GM10248 (cell line): ENCODE measurements around the gene SSBP3.

Source experiments
- CTCF ChIA-PET: fragments of 300-600 bp; sonication (Branson Sonifier 250); formaldehyde crosslinking; extraction: SDS; loops from one replicate; lab custom pipeline; 2021; ENCODE audit warnings: antibody characterized with exemption; lab: Yijun Ruan, JAX
- POLR2A ChIA-PET: fragments of 350-650 bp; sonication (Branson Sonifier 250); formaldehyde crosslinking; extraction: SDS; loops from one replicate; lab custom pipeline; 2020; ENCODE audit warnings: antibody characterized with exemption; lab: Yijun Ruan, JAX
- DNase-seq: peaks from one replicate; pipeline ENCODE4 v3.0.0; 2012; ENCODE audit errors: extremely low spot score
- TF ChIP-seq, protein P1 (sequence below): IDR thresholded peaks from 2 replicates; pipeline ENCODE4 v1.5.1; 2012; ENCODE audit warnings: mild to moderate bottlenecking, low read depth; ENCODE audit errors: extremely low read depth, missing control alignments, control extremely low read depth

Gene SSBP3

DNA sequence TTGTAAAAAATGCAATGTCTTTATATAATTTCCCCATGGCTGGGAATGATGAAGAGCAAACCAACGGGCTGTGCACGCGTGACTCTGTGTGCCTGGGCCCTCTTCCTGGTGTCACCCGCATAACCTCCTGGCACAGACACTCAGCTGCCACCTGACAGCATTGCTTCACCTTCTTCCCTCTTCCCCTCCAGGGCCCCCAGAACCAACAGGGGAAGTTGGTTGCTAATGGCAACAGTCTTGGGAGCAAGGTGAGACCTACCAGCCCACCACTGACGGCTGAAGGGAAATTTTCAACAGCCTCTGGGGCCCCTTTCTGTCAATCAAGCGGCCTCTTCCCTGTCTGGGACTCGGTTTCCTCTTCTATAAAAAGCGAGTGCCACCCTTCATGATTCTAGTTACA is 33.2 kb downstream of the SSBP3 start:
- CTCF ChIA-PET = no interaction called here
- POLR2A ChIA-PET = no interaction called here
- TF ChIP-seq, protein P1, sequence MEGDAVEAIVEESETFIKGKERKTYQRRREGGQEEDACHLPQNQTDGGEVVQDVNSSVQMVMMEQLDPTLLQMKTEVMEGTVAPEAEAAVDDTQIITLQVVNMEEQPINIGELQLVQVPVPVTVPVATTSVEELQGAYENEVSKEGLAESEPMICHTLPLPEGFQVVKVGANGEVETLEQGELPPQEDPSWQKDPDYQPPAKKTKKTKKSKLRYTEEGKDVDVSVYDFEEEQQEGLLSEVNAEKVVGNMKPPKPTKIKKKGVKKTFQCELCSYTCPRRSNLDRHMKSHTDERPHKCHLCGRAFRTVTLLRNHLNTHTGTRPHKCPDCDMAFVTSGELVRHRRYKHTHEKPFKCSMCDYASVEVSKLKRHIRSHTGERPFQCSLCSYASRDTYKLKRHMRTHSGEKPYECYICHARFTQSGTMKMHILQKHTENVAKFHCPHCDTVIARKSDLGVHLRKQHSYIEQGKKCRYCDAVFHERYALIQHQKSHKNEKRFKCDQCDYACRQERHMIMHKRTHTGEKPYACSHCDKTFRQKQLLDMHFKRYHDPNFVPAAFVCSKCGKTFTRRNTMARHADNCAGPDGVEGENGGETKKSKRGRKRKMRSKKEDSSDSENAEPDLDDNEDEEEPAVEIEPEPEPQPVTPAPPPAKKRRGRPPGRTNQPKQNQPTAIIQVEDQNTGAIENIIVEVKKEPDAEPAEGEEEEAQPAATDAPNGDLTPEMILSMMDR = no peak
- DNase-seq = peak; percentile 46

DNA sequence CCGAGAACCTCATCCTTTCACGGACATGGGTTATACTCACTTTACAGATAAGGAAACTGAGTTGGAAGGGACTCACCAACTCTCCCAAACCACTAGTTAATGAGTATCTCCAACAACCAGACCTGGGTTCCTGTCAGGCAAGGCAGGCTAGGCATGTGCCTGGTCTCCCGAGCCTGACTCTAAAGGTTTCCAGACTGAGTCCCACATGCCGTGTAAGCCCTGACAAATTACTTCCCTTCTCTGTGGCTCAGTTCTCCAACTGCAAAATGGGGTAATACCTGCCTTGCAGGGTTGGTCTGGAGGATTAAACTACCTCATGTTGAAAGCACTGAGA is 34.3 kb downstream of the SSBP3 start:
- peak; percentile 24 for DNase-seq
- ChIA-PET POLR2A (no interaction called here), CTCF (interaction anchor here (0.9 kb wide), 1 partner anchor 32 kb away, joined by 3 read pairs; no protein-coding TSS in a partner anchor)
- TF ChIP-seq, protein P1 = no peak

DNA sequence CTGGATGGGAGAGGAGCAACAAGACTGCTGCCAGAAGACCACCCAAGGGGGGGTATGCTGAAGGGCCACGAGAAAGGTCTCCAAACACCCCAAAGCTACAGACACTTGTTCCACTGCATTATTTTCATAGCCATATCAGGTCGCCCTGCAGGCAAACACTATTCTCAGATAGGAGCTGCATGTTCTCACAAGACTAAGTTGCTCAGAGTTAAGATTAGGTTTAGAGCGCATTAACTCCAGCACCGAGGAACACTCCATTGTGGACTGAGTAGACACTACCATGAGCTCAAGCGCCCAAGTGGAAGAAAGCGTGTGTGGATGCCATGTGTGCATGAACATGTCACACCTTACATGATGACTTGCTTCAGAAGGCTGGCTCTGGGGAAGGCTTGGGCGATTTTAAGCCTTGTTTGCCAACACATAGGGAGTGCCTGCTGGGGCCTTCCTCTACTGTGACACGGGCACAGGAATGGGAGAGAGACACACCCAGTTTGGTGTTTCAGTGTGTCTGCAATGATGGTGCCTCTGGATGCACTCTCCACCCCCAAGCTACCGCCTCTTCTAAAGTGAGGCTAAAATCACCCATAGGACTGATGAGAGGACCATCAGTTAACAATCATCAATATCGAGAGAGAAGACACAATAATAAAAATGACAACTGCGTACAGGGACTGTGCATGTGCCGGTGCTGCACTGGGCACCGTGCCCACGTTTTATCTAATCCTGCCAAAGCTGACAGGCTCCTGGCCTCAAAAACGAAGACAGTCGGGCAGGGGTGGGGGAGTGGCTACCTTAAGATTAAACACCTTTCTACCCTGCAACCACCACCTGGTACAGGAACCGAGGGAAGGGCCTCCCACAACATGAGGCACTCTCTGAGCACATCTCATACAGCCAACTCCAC is 34.9 kb downstream of the SSBP3 start:
- DNase-seq = no peak
- TF ChIP-seq, protein P1 = no peak
- ChIA-PET CTCF (interaction anchor here (0.9 kb wide), 1 partner anchor 32 kb away, joined by 3 read pairs; no protein-coding TSS in a partner anchor), POLR2A (no interaction called here)

DNA sequence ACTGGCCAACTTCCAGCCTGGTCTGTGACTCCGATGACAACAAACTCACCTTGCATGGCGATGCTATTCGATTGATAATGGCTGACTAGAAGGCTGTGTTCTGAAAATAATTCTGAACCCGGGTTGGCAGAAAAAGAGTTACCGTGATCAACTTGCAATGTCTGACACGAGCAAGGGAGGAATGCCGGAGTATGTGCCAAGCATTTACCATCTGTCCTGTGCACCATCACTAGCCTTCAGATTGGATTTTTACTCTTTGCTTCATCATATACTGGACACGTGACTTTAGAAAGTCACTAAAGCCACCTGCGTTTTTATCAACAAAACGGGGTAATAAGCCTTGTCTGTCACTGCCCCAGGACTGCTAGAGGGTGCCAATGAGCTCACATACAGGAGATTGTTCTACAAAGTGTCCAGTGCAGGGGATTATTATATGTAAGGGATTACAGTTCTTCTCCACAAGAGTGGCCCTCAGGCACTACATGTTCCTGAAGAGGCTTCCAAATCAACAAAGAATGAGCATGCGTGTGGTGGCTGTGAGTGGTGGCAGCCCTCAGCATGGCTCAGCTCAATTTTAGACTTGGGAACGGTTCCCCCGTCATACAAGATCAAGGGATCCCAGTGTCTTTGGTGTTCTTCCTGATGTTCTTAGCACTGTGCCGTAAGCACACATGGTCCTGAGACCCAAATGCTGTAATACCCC is 35.8 kb downstream of the SSBP3 start:
- ChIA-PET CTCF (interaction anchor here (1.3 kb wide), 1 partner anchor 8 kb away, joined by 5 read pairs; no protein-coding TSS in a partner anchor), POLR2A (no interaction called here)
- TF ChIP-seq, protein P1 = no peak
- no peak for DNase-seq

DNA sequence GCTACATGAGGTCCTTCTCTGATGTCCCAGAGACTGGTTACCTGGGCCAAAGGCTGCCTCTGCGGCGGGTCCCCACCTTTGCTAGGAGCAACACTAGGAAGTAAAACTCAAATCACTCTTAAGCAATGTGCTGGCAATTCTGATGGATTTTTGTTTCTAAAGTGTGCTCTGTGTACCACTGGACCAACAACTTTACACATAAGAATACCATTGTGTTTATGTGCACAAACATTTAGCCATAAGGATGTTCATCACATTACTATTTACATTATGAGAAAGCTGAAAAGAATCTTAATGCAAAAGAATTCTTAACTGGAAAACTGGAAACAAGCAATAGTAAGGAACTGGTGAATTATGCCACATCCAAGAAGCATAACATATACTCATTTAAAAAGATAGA is 38.6 kb downstream of the SSBP3 start:
- ChIA-PET CTCF (interaction anchor here (1.0 kb wide), 1 partner anchor 13 kb away, joined by 5 read pairs; no protein-coding TSS in a partner anchor), POLR2A (no interaction called here)
- TF ChIP-seq, protein P1 = no peak
- DNase-seq = no peak

DNA sequence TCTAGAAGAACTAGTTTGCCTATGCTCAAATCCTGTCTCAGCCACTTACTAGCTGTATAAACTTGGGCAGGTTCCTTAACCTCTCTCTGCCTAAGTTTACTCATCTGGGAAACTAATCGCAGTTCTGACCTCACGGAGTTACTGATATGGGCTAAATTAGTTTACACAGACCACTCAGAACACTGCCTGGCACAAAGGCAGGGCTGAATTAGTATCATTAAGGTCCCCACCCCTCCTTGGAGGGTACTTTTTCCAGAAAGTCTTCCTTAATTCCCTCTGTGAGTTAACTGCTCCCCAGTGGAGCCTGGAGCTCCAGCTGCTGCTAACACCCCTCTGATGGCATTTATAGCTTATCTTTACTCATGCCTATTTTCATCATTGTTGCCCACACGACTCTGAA is 40.3 kb downstream of the SSBP3 start:
- POLR2A ChIA-PET = no interaction called here

More for the DNA sequence above, 40.3 kb downstream of the SSBP3 start:
- TF ChIP-seq, protein P1 = no peak
- CTCF ChIA-PET = interaction anchor here (1.4 kb wide), 1 partner anchor 11 kb away, joined by 4 read pairs; no protein-coding TSS in a partner anchor
- no peak for DNase-seq
